B cell (primary cell): ENCODE data around the gene PFN1. TPM values are rescaled to one million over a fixed set of nuclear protein-coding genes. Genes with fewer than 3 reads are reported as not detected.

Experiments
- ATAC-seq: fragments of 200-7000 bp; cut with Tn5 transposase; one replicate; pipeline ENCODE4 v1.10.0; 2021; ENCODE audit warnings: low read depth, mild to moderate bottlenecking, moderate number of reproducible peaks, moderate library complexity
- CTCF ChIA-PET: fragments of 350-600 bp; sonication (Branson Sonifier 250); formaldehyde crosslinking; loops from one replicate; lab custom pipeline; 2021; ENCODE audit warnings: antibody characterized with exemption, inconsistent platforms; lab: Charles Lee
- POLR2A ChIA-PET: fragments of 350-600 bp; sonication (Branson Sonifier 250); formaldehyde crosslinking; loops from one replicate; lab custom pipeline; 2021; ENCODE audit warnings: antibody characterized with exemption; lab: Charles Lee
- DNase-seq: peaks from one replicate; pipeline ENCODE4 v3.0.0; 2013
- H2AFZ ChIP-seq: 2 replicates; pipeline ENCODE4 v1.6.1; 2012; ENCODE audit warnings: mild to moderate bottlenecking, low read depth, low read length; ENCODE audit not compliant: insufficient read depth, poor library complexity, severe bottlenecking
- H3K27ac ChIP-seq, 2 donors: 1 replicate in 1 of 2; 2 replicates in 1 of 2; pipeline ENCODE4 v1.5.1; 2012 to 2013; ENCODE audit warnings: low read length in 2 of 2, mild to moderate bottlenecking in 2 of 2, moderate library complexity in 1 of 2
- H3K27me3 ChIP-seq, 4 experiments: fragments of 200-600 bp in 1 of 4; sonication (generic) in 1 of 4; replicated peaks in 1 of 4; 1 replicate in 2 of 4; 2 replicates in 2 of 4; pipeline versions ENCODE4 v1.6.1 to v1.7.0; 2013 to 2016; ENCODE audit warnings: low read length in 3 of 4, mild to moderate bottlenecking in 2 of 4, mixed read lengths in 1 of 4, moderate library complexity in 1 of 4; ENCODE audit not compliant: insufficient read depth in 4 of 4, control insufficient read depth in 3 of 4; ENCODE audit errors: control extremely low read depth in 1 of 4
- H3K36me3 ChIP-seq, 2 experiments: replicated peaks in 1 of 2; 1 replicate in 1 of 2; 2 replicates in 1 of 2; pipeline versions ENCODE4 v1.6.1 to v1.7.1; 2013; ENCODE audit warnings: low read length in 1 of 2; ENCODE audit not compliant: insufficient read depth in 2 of 2, control insufficient read depth in 1 of 2; ENCODE audit errors: control extremely low read depth in 1 of 2, extremely low read depth in 1 of 2
- H3K4me1 ChIP-seq, 2 donors: fragments of 200-600 bp in 1 of 2; sonication (generic) in 1 of 2; 1 replicate in 1 of 2; 2 replicates in 1 of 2; pipeline versions ENCODE4 v1.5.1 to v1.6.1; 2013 to 2017; ENCODE audit warnings: low read length in 2 of 2; ENCODE audit not compliant: control insufficient read depth in 2 of 2, insufficient read depth in 2 of 2
- H3K4me2 ChIP-seq: replicated peaks from 2 replicates; pipeline ENCODE3; 2012; ENCODE audit warnings: mild to moderate bottlenecking, low read depth, low read length; ENCODE audit not compliant: poor library complexity, severe bottlenecking
- H3K4me3 ChIP-seq, 5 experiments: fragments of 200-600 bp in 1 of 5; sonication (generic) in 1 of 5; 1 replicate in 3 of 5; 2 replicates in 2 of 5; pipeline versions ENCODE4 v1.5.1 to v1.7.0; 2011 to 2016; ENCODE audit warnings: low read length in 4 of 5, mild to moderate bottlenecking in 4 of 5, low read depth in 2 of 5, control low read depth in 1 of 5, moderate library complexity in 1 of 5; ENCODE audit not compliant: insufficient read depth in 1 of 5; ENCODE audit errors: control extremely low read depth in 1 of 5, extremely low read depth in 1 of 5
- H3K79me2 ChIP-seq: fragments of 200-600 bp; sonication (generic); one replicate; pipeline ENCODE4 v1.6.0; 2016; ENCODE audit warnings: low read length; ENCODE audit not compliant: control insufficient read depth, insufficient read depth
- H3K9ac ChIP-seq: fragments of 200-600 bp; sonication (generic); 2 replicates; pipeline ENCODE4 v1.6.1; 2017; ENCODE audit warnings: mild to moderate bottlenecking, low read length, moderate library complexity
- H3K9me3 ChIP-seq, 3 donors: one replicate each; pipeline versions ENCODE4 v1.6.1 to v1.7.1; 2013; ENCODE audit warnings: low read length in 2 of 3; ENCODE audit not compliant: control insufficient read depth in 2 of 3, insufficient read depth in 1 of 3; ENCODE audit errors: control extremely low read depth in 1 of 3
- H4K20me1 ChIP-seq: 2 replicates; pipeline ENCODE4 v1.6.0; 2012; ENCODE audit warnings: mild to moderate bottlenecking, low read length; ENCODE audit not compliant: insufficient read depth, control insufficient read depth, poor library complexity, severe bottlenecking
- H3K27ac Mint-ChIP-seq: one replicate; pipeline ENCODE4 v1.8.0; 2021; ENCODE audit warnings: mixed read lengths
- H3K27me3 Mint-ChIP-seq: one replicate; pipeline ENCODE4 v1.8.0; 2021; ENCODE audit warnings: mixed read lengths
- H3K4me1 Mint-ChIP-seq: one replicate; pipeline ENCODE4 v1.8.0; 2021; ENCODE audit warnings: mixed read lengths
- H3K4me3 Mint-ChIP-seq: one replicate; pipeline ENCODE4 v1.8.0; 2021; ENCODE audit warnings: mixed read lengths
- H3K9me3 Mint-ChIP-seq: one replicate; pipeline ENCODE4 v1.8.0; 2022; ENCODE audit warnings: mixed read lengths; ENCODE audit not compliant: insufficient read depth
- EZH2 ChIP-seq: IDR thresholded peaks from 2 replicates; pipeline ENCODE4 v1.6.1; 2012; ENCODE audit warnings: borderline replicate concordance, low read depth, mild to moderate bottlenecking, moderate library complexity, low read length; ENCODE audit not compliant: insufficient read depth, poor library complexity, severe bottlenecking
- WGBS: methylation state at CpG from one replicate; pipeline ENCODE4 v1.1.5; 2013; ENCODE audit warnings: missing lambda C conversion rate; ENCODE audit not compliant: insufficient coverage; 5-methylcytosine and 5-hydroxymethylcytosine counted together
- intact Hi-C: fragments of 100-400 bp; cut with micrococcal nuclease; formaldehyde crosslinking; loops from one replicate; pipeline ENCODE4 v1.10.0; 2022
- polyA plus RNA-seq: library from polyadenylated mRNA; depleted of rRNA; stranded (reverse); fragments of >200 nt; gene quantifications from 2 replicates; pipeline ENCODE4 v1.2.3, GENCODE V29; 2012
- total RNA-seq, 2 donors: library from RNA; stranded (reverse); fragments of 120-200 nt in 1 of 2; gene quantifications; 1 replicate in 1 of 2; 2 replicates in 1 of 2; pipeline versions ENCODE4 v1.2.3 to v1.2.4, GENCODE V29; 2013 to 2022
- TF ChIP-seq, protein P1 (sequence below): fragments of 200-600 bp; IDR thresholded peaks from one replicate; pipeline ENCODE4 v1.8.0; 2022; ENCODE audit warnings: antibody characterized with exemption, mild to moderate bottlenecking

PFN1 gene
- total and polyA plus RNA-seq, 2 donors (not counting 1 experiment from before 2014, with no cell fraction given): 330 to 609 TPM

DNA sequence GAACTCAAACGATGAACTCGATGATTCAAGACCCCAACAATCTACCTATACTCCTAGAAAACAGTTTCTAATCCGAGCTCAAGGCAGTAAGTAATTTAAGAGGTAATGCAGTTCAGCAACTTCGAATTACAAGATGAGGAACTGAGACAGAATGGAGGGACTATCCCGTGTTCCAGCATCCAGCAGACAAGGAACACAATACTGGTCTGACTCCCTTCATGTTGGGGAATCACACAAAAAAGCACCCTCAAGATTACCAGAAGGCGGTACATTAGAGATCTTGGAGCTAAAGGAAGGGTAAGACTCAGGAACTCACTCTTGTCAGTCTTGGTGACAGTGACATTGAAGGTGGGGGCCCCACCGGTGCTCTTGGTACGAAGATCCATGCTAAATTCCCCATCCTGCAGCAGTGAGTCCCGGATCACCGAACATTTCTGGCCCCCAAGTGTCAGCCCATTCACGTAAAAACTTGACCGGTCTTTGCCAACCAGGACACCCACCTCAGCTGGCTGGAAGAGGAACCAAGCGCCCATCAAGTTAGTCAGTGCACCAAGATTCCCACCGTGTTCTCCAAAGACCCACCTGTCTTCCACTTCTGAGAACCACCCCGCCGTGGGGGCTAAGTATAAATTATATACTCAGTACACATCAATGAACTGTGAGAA, 1.9 kb downstream of the PFN1 start:
- H3K79me2 ChIP-seq: peaks cover 68% of the 10 kb centered on the region
- H3K27me3 Mint-ChIP-seq: no peaks in the 10 kb centered on the region
- peak overlapping the region; percentile 98 for H3K4me3 Mint-ChIP-seq
- TF ChIP-seq EZH2: no peak
- TF ChIP-seq, protein P1, sequence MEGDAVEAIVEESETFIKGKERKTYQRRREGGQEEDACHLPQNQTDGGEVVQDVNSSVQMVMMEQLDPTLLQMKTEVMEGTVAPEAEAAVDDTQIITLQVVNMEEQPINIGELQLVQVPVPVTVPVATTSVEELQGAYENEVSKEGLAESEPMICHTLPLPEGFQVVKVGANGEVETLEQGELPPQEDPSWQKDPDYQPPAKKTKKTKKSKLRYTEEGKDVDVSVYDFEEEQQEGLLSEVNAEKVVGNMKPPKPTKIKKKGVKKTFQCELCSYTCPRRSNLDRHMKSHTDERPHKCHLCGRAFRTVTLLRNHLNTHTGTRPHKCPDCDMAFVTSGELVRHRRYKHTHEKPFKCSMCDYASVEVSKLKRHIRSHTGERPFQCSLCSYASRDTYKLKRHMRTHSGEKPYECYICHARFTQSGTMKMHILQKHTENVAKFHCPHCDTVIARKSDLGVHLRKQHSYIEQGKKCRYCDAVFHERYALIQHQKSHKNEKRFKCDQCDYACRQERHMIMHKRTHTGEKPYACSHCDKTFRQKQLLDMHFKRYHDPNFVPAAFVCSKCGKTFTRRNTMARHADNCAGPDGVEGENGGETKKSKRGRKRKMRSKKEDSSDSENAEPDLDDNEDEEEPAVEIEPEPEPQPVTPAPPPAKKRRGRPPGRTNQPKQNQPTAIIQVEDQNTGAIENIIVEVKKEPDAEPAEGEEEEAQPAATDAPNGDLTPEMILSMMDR: no peak
- H3K27ac ChIP-seq: peak overlapping the region; percentile 93 to 94
- DNase-seq (peak; percentile 52), ATAC-seq (no peak)
- H4K20me1 ChIP-seq: peaks cover 43% of the 10 kb centered on the region
- peak overlapping the region; percentile 94 for H3K27ac Mint-ChIP-seq
- intact Hi-C loops: loop anchor here (5.0 to 10.0 kb wide), 5 partner anchors 71 to 984 kb away; partner anchors contain the start of genes ATP2A3, MED11 and ZNF594
- no peaks in the 10 kb centered on the region for H3K27me3 ChIP-seq
- ChIA-PET POLR2A (interaction anchor here (0.9 to 4.9 kb wide), 2 partner anchors 21 to 42 kb away, joined by 3 to 81 read pairs; partner anchors contain the start of gene SPAG7), CTCF (interaction anchor here (1.2 to 1.3 kb wide), 3 partner anchors 21 to 43 kb away, joined by 3 read pairs; partner anchors contain the start of genes CHRNE and SPAG7)
- H3K9ac ChIP-seq: peak overlapping the region; percentile 97
- no peaks in the 10 kb centered on the region for H3K9me3 ChIP-seq
- peak overlapping the region; percentile 67 to 99 (median 99) for H3K4me3 ChIP-seq
- peaks cover 0 to 44% of the 10 kb centered on the region in 2 experiments for H3K36me3 ChIP-seq
- no peaks in the 10 kb centered on the region for H3K9me3 Mint-ChIP-seq
- H3K4me1 ChIP-seq: peaks cover 62 to 69% of the 10 kb centered on the region in 2 donors
- no peak overlapping the region for H2AFZ ChIP-seq
- 38% methylated on average over 7 of the region's 16 CpGs for WGBS
- peak overlapping the region; percentile 98 for H3K4me2 ChIP-seq
- peaks cover 70% of the 10 kb centered on the region for H3K4me1 Mint-ChIP-seq

DNA sequence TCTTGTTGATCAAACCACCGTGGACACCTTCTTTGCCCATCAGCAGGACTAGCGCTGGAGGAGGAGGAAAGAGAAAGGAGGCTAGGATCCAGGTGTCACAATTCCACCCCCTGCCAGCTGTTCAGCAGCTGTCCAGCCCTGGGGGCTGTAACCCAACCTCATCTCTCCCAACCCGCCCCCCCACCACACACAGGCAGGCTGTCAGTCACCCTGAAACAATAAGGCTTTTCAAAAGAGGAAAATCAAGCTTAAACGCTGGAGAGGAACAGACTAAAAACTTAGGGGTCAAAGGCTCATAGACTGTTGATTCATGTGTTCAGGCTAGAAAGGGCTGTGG, 2.4 kb downstream of the PFN1 start:
- no peaks in the 10 kb centered on the region for H3K27me3 Mint-ChIP-seq
- Histone ChIP-seq H4K20me1 (peaks cover 43% of the 10 kb centered on the region), H3K9ac (peak overlapping the region; percentile 97), H3K27ac (peak overlapping the region; percentile 32 to 93), H3K79me2 (peaks cover 72% of the 10 kb centered on the region), H3K27me3 (no peaks in the 10 kb centered on the region), H3K4me1 (peaks cover 67 to 72% of the 10 kb centered on the region in 2 donors), H2AFZ (no peak overlapping the region), H3K4me2 (peak overlapping the region; percentile 98), H3K36me3 (peaks cover 0 to 44% of the 10 kb centered on the region in 2 experiments), H3K9me3 (no peaks in the 10 kb centered on the region), H3K4me3 (peak overlapping the region in 4 of 5 experiments; percentile 67 to 99 (median 98))
- H3K9me3 Mint-ChIP-seq: no peaks in the 10 kb centered on the region
- H3K27ac Mint-ChIP-seq: peak overlapping the region; percentile 94
- WGBS: 40% methylated on average over 1 of the region's 4 CpGs
- TF ChIP-seq, protein P1: no peak
- TF ChIP-seq EZH2: no peak
- intact Hi-C loops: loop anchor here (5.0 to 10.0 kb wide), 5 partner anchors 71 to 984 kb away; partner anchors contain the start of genes ATP2A3, MED11 and ZNF594
- ChIA-PET POLR2A (interaction anchor here (4.9 kb wide), 1 partner anchor 21 kb away, joined by 81 read pairs; the partner anchor contains the start of gene SPAG7), CTCF (interaction anchor here (1.2 to 1.3 kb wide), 2 partner anchors 21 to 37 kb away, joined by 3 read pairs; partner anchors contain the start of gene SPAG7)
- ATAC-seq: no peak
- H3K4me1 Mint-ChIP-seq: peaks cover 71% of the 10 kb centered on the region
- H3K4me3 Mint-ChIP-seq: peak overlapping the region; percentile 98
- DNase-seq: peak; percentile 25
